ENCODE results near the gene KMT2E. TPM values are rescaled to one million over a fixed set of nuclear protein-coding genes. Genes with fewer than 3 reads are reported as not detected.
A peak's percentile ranks its signal among the peaks of the same experiment; 100 is the strongest.

KMT2E gene
- polyA plus RNA-seq, 3 donors from 2014 or later = 74.3 to 234 (median 114) TPM

DNA sequence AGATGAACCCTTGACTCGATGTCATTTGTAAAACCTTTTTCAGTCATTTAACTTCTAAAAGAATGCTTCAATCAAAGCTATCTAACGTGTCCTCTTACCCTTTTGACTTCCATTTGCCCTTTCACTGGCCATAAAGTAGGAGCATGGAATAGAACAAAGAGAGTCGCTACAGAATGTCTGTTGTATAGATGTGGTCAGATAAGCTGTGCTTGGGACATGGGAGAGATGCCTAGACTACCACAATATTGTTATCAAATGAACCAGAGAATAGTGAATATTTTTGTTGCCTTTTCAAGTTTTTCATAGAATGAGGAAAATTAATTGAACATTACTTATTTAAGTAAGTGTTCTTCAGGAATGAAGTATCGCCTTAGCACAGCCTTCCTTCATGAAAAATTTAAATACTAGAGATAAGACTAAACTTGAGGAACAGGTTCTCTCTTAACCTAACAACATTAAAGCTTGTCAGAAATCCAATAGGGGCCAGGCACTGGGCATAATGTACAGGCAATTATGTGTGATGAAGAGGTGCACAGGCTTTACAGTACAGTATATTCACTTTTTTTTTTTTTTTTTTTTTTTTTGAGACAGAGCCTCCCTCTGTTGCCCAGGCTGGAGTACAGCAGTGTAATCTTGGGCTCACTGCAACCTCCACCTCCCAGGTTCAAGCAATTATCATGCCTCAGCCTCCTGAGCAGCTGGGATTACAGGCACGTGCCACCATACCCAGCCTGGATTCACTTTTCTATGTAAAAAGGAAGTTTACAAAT is 7.5 kb upstream of the KMT2E start:
- H3K27ac Mint-ChIP-seq = peak overlapping the region; percentile 74 to 100 (median 85)
- H3K27me3 Mint-ChIP-seq (ENCODE audit: low read depth in 3 of 3) = peaks cover 2 to 9% (median 5%) of the 10 kb centered on the region in 3 donors
- peaks cover 85 to 98% of the 10 kb centered on the region in 2 donors for H3K4me1 Mint-ChIP-seq
- no peaks in the 10 kb centered on the region for H3K9me3 Mint-ChIP-seq
- H3K4me3 Mint-ChIP-seq = peak overlapping the region in 4 of 5 donors; percentile 8 to 64 (median 28)
- DNase-seq = no peak
- H3K36me3 Mint-ChIP-seq = peaks cover 0 to 14% (median 7%) of the 10 kb centered on the region in 3 donors

DNA sequence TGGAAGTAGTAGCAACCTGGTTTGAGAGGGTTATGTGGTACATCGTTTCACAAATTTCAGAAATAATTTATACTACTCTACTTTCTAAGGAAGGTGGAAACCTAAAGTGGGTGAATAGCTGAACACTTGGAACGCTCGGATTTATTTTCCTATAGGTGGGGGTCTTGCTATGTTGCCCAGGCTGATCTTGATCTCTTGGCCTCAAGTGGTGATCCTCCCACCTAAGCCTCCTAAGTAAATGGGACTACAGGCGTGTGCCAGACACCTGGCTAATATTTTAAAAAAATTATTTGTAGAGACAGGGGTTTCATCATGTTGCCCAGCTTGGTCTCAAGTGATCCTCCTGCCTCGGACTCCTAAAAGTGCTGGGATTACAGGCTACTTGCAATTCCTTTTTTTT is 6.7 kb upstream of the KMT2E start:
- Mint-ChIP-seq H3K27ac (peak overlapping the region; percentile 74 to 100 (median 85)), H3K9me3 (no peaks in the 10 kb centered on the region), H3K4me1 (peaks cover 80 to 98% of the 10 kb centered on the region in 2 donors), H3K4me3 (peak overlapping the region; percentile 8 to 97 (median 35)), H3K36me3 (peaks cover 0 to 19% (median 7%) of the 10 kb centered on the region in 3 donors), H3K27me3 (ENCODE audit: low read depth in 3 of 3) (peaks cover 5 to 16% (median 12%) of the 10 kb centered on the region in 3 donors)
- DNase-seq = no peak

DNA sequence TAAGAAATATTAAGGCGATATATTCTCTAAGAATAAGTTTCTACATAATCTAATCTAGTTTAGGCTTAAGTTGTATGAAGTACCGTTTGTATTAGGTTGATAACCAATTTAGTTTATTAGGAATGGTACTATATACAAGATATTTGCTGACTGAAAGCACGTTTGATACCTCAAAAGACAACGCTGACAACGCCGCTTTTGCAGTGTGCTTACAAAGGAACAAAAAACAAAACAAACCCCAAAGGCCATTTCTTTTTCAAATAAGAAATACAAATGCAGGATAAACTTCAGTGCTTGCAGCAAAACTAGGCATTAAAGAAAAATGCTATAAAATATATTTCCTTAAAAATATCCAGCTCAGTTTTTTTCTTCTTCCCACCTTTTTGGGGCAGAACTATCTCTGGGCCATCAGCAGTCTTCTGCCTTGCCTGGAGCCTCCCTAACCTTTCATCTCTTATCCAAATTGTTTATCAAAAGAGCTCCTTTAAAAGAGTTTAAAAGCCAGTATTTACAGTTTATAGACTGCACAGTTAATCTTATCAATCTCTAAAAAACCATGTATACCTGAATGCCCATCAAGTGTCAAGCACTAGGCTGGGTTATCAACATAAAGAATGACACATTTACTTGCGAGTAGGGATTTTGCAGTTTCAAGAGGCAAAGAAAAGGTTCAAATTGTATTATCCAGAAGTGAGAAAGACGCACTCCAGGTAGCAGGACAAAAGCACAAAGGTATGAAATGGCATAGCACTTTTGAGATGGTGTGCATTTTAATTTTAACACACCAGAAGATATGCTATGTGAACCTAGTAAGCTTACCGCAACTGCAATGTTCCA is 4.1 kb upstream of the KMT2E start:
- Mint-ChIP-seq H3K9me3 (peaks cover 0 to 5% (median 0%) of the 10 kb centered on the region in 6 donors), H3K36me3 (peaks cover 0 to 19% (median 7%) of the 10 kb centered on the region in 3 donors), H3K4me3 (peak overlapping the region; percentile 97 to 100 (median 98)), H3K27ac (peak overlapping the region; percentile 99 to 100 (median 100)), H3K4me1 (peaks cover 56 to 72% of the 10 kb centered on the region in 2 donors), H3K27me3 (ENCODE audit: low read depth in 3 of 3) (peaks cover 30 to 42% (median 38%) of the 10 kb centered on the region in 3 donors)
- no peak for DNase-seq

DNA sequence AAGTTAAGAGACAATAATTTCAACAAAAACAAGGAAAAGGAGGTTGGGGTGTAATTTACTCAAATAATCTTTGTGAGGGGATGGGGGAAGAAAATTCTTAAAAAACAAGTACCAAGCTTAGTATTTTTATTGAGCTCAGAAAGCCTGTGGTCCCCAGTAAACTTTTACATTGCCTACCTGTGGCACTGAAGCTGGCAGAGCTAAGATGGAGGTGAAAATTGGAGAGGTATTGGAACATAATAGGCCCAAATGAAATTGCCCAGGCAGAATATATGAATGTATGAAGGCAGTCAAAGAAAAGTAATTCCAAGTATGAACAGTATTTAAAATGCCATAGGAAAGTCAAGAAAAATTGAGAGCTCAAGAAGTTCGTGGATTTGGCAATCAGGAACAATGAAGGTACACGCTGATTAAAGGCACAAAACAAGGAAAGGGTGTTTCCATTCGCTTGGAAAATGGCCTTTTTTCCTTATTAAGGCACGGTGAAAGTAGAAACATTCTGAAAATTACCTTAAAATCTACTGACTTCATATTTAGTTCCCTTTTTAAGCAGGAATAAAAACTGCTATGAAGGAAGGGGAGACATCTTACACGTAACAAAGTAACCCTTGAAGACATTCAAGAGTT is 3.4 kb upstream of the KMT2E start:
- Mint-ChIP-seq H3K27me3 (ENCODE audit: low read depth in 3 of 3) (peaks cover 36 to 48% (median 45%) of the 10 kb centered on the region in 3 donors), H3K4me1 (peaks cover 53 to 70% of the 10 kb centered on the region in 2 donors), H3K4me3 (peak overlapping the region; percentile 97 to 100 (median 98)), H3K27ac (peak overlapping the region; percentile 99 to 100 (median 100)), H3K36me3 (peaks cover 0 to 15% (median 7%) of the 10 kb centered on the region in 3 donors), H3K9me3 (peaks cover 0 to 5% (median 0%) of the 10 kb centered on the region in 6 donors)
- no peak for DNase-seq

DNA sequence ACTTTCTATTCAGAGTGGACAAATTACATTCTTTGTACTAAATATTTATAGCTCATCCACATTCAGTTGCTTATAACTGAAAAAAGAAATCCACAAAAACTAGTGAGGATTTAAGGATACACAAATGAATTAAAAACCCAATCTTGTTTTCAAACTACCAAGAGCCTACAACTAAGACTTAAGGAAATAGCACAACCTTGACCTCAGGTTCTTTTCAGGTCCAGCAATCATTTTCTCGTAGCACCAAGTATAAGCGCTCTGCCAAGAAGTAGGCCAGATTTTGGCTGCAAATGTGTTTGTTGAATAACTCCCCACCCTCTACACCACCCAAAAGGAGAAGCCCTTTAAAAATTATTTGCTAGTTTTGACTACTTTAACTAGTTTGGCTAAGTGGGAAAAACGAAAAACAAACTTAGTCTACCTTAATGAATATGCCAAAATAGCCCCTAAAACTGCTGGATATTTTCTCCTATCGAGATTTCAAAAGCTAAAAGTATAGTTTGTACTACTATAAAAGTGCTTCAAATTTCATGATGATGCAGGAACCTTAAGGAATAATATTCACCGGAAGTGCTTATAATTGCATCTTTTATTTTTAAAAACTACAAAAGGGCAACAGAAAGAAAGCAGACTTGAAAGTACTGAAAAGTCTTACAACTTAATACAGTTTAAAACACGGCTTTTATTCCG is 2.7 kb upstream of the KMT2E start:
- Mint-ChIP-seq H3K4me1 (peaks cover 53 to 72% of the 10 kb centered on the region in 2 donors), H3K4me3 (peak overlapping the region; percentile 97 to 100 (median 98)), H3K27ac (peak overlapping the region; percentile 99 to 100 (median 100)), H3K27me3 (ENCODE audit: low read depth in 3 of 3) (peaks cover 36 to 48% (median 47%) of the 10 kb centered on the region in 3 donors), H3K9me3 (peaks cover 0 to 5% (median 0%) of the 10 kb centered on the region in 6 donors), H3K36me3 (peaks cover 0 to 15% (median 7%) of the 10 kb centered on the region in 3 donors)
- peak in 2 of 3 donors; percentile 32 to 35 for DNase-seq

DNA sequence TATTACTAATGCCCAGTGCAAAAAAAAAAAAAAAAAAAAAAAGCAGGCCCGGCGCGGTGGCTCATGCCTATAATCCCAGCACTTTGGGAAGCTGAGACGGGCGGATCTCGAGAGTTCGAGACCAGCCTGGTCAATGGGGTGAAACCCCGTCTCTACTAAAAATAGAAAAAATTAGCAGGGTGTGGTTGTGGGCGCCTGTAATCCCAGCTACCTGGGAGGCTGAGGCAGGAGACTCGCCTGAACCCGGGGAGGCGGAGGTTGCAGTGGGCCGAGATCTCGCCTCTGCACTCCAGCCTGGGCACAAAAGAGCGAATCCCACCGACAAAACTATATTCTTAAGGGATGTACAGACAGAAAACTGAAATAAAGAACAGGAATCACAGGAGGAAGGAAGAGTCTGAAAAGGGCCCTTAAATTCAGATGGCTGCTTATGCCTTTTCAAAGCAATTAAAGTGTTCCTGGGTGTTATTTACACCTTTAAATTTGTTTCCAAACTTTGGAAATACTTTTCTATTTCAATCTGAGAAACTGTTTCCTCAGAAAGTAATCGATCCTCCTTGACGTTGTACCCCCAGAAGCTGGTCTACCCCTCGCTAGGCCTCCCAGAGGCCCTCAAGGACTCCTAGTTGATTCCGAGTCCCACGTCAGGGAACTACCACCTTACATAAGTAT is 2.0 kb upstream of the KMT2E start:
- peaks cover 0 to 15% (median 7%) of the 10 kb centered on the region in 3 donors for H3K36me3 Mint-ChIP-seq
- H3K27me3 Mint-ChIP-seq (ENCODE audit: low read depth in 3 of 3) = peaks cover 36 to 51% (median 48%) of the 10 kb centered on the region in 3 donors

DNA sequence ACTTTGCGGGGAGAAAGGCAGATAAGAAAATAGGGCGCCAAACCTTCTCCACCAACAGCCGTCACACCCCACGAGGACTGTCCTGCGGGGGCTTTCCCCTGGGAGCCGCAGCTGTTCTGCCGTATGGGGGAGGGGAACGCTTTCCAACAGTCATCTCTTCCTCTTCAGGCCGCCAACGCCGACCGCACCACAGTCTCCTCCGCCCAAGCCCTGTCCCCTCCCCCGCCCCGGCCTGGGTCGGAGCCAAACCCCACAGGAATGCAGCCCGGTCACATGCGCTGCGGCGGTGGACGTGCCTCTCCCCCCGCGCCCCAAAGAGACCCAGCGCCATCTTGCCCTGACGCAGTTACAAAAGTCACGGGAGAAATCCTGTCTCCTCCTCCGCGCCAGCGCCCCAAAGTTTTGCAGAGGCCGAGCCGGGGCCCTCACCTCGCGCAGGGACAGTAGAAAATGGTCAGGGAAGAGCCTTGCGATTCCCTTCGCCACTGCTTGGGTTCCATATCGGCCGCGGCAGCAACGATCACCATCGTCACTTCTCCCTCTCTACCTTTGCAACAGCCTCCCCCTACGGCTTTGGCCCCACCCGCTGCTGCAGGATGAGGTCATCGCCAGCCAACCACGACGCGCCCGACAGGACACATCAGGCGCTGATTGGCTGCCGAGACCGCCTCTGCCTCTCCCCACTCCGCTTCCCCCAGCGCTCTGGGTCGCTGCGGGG is 1.3 kb upstream of the KMT2E start:
- Mint-ChIP-seq H3K4me1 (peaks cover 58 to 72% of the 10 kb centered on the region in 2 donors), H3K36me3 (peaks cover 0 to 15% (median 7%) of the 10 kb centered on the region in 3 donors), H3K27me3 (ENCODE audit: low read depth in 3 of 3) (peaks cover 36 to 55% (median 48%) of the 10 kb centered on the region in 3 donors), H3K4me3 (peak overlapping the region; percentile 97 to 100 (median 98)), H3K9me3 (peaks cover 0 to 5% (median 0%) of the 10 kb centered on the region in 6 donors), H3K27ac (peak overlapping the region; percentile 99 to 100 (median 100))
- DNase-seq = peak; percentile 100

More for the DNA sequence above, 2.0 kb upstream of the KMT2E start:
- Mint-ChIP-seq H3K27ac (peak overlapping the region; percentile 99 to 100 (median 100)), H3K4me3 (peak overlapping the region; percentile 97 to 100 (median 98)), H3K9me3 (peaks cover 0 to 5% (median 0%) of the 10 kb centered on the region in 6 donors), H3K4me1 (peaks cover 54 to 72% of the 10 kb centered on the region in 2 donors)
- no peak for DNase-seq

DNA sequence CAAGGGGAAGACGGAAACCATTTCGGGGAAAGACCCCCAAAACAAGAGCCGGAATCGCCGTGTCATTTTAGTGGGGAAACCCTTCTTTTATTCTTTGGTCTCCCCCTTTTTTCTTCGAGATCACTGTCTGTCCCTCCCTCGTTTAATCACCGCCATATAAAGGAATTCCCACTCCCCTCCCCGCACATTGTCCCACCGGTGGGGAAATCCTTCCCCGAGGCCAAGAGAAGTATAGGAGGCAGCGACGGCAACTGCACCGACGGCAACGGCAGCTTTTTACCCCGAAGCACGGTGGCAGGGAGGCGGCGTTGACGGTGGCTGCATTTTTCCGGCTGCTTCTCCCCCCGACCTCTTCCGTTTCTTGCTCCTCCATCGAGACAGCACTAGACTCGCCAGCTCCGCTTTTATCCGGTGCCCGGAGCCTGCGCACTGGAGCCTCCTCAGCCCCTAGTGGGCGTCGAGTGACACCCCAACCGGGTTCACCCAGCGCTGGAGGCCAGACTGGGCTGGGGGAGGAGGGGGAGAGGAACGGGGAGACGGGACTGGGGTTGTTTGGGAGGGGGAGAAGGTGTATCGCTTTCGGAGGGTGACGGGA is 687 bp upstream of the KMT2E start:
- DNase-seq = peak; percentile 94 to 98 (median 97)
- H3K27me3 Mint-ChIP-seq (ENCODE audit: low read depth in 3 of 3) = peaks cover 36 to 55% (median 48%) of the 10 kb centered on the region in 3 donors
- peaks cover 0 to 15% (median 7%) of the 10 kb centered on the region in 3 donors for H3K36me3 Mint-ChIP-seq
- peak overlapping the region; percentile 97 to 100 (median 98) for H3K4me3 Mint-ChIP-seq
- peaks cover 55 to 72% of the 10 kb centered on the region in 2 donors for H3K4me1 Mint-ChIP-seq
- H3K27ac Mint-ChIP-seq = peak overlapping the region; percentile 99 to 100 (median 100)
- H3K9me3 Mint-ChIP-seq = peaks cover 0 to 5% (median 0%) of the 10 kb centered on the region in 6 donors

DNA sequence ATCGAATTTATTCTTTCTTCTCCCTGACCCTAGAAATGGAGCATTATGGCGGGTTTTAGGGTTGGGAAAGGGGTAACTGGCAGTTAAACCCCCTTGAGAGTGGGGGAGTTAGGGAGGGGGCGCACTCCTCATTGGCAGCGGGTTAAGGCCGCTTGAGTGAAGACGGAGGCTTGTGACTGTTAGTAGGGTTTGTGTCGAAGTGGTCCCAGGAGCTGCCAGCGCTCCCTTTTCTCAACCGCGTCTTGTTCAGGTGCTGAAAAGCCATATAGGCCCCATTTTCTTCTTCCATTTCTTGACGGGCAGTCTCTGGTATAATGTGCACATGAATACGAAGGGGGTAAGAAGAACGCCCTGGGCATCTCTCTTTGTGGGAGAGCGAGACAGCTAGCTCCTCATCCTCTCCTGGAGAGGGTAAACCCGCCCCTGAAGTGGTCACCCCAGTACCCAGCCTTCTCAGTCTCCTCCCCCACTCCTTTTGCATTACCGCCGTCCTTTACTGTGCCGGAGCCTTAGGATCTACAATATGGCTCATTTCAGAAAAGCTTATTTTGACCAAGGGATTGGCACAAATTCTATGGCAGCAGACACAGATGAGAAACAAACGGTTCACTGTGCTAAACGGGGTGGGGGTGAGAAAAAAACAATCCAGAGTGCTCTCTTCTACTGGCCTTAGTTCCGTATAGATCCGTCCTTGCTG is 836 bp downstream of the KMT2E start:
- peak; percentile 63 to 70 (median 63) for DNase-seq
- Mint-ChIP-seq H3K4me3 (peak overlapping the region; percentile 97 to 100 (median 98)), H3K27ac (peak overlapping the region; percentile 99 to 100 (median 100)), H3K4me1 (peaks cover 50 to 72% of the 10 kb centered on the region in 2 donors), H3K27me3 (ENCODE audit: low read depth in 3 of 3) (peaks cover 36 to 55% (median 48%) of the 10 kb centered on the region in 3 donors), H3K36me3 (peaks cover 0 to 15% (median 7%) of the 10 kb centered on the region in 3 donors), H3K9me3 (peaks cover 0 to 5% (median 0%) of the 10 kb centered on the region in 6 donors)

DNA sequence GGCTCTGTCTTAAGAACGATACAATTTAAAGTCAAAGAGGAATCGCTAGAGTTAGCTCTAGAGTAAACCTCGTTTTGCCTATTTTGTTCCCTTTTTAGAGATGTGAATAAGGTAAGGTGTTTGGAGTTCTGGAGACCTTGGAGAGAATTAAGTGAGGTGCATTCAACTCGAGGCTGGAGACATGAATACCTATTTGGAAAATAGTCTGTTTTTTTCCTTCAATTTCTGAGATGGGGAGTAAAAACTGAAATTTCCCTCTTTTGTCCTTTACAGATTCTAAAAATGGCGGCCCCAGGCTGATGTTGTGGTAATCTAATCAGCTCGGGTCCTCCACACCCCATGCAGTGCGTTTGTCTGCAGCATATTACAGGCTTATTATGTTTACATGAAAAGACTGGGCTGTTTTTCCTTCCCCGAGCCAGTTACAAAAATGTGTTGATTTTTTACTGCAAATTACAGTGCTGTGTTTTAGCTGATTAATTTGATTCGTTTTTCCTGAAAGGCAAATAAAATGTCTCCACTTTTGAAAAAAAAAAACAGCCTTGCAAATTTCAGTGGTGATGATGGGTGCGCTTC is 1.5 kb downstream of the KMT2E start:
- peak overlapping the region; percentile 97 to 100 (median 98) for H3K4me3 Mint-ChIP-seq
- peaks cover 0 to 9% (median 4%) of the 10 kb centered on the region in 3 donors for H3K36me3 Mint-ChIP-seq
- peaks cover 0 to 5% (median 0%) of the 10 kb centered on the region in 6 donors for H3K9me3 Mint-ChIP-seq
- peak; percentile 35 to 43 (median 41) for DNase-seq
- H3K4me1 Mint-ChIP-seq = peaks cover 48 to 72% of the 10 kb centered on the region in 2 donors
- peak overlapping the region; percentile 99 to 100 (median 100) for H3K27ac Mint-ChIP-seq
- peaks cover 36 to 55% (median 46%) of the 10 kb centered on the region in 3 donors for H3K27me3 Mint-ChIP-seq (ENCODE audit: low read depth in 3 of 3)
